ENCODE measurements around the gene PTPN12. TPM values are rescaled to one million over a fixed set of nuclear protein-coding genes. Genes with fewer than 3 reads are reported as not detected.

Gene PTPN12
- 100 to 1,000 TPM in 1 of 5 donors, 10 to 100 TPM in 3, 1 to 10 TPM in 1; 8.4 to 147 (median 81.4) TPM for total RNA-seq
- polyA plus RNA-seq, result 10 to 100 TPM; 26.4 to 35.6 (median 27.6) TPM
- long read RNA-seq, donor 1, partial matches to known transcripts, result 9 of 13 reads
- long read RNA-seq, donor 1, other reads (novel, unspliced or antisense), result 0 of 13 reads
- long read RNA-seq, donor 2, partial matches to known transcripts, result 9 of 14 reads
- long read RNA-seq, donor 2, other reads (novel, unspliced or antisense), result 0 of 14 reads
- long read RNA-seq, donor 3, partial matches to known transcripts, result 0 of 1 reads
- long read RNA-seq, donor 3, other reads (novel, unspliced or antisense), result 0 of 1 reads
- long read RNA-seq, donor 4, result 0 reads
- long read RNA-seq, donor 5, partial matches to known transcripts, result 0 of 2 reads
- long read RNA-seq, donor 5, other reads (novel, unspliced or antisense), result 0 of 2 reads
- long read RNA-seq, donor 6, transcript PTPN12-201 (18 exons, 3,406 nt), result major isoform, 7 of 100 reads
- long read RNA-seq, donor 6, partial matches to known transcripts, result 93 of 100 reads
- long read RNA-seq, donor 6, other reads (novel, unspliced or antisense), result 0 of 100 reads
- long read RNA-seq, donor 7, partial matches to known transcripts, result 0 of 2 reads
- long read RNA-seq, donor 7, other reads (novel, unspliced or antisense), result 0 of 2 reads
- long read RNA-seq, donor 8, partial matches to known transcripts, result 6 of 8 reads
- long read RNA-seq, donor 8, other reads (novel, unspliced or antisense), result 0 of 8 reads
- long read RNA-seq, donor 9, partial matches to known transcripts, result 0 of 1 reads
- long read RNA-seq, donor 9, other reads (novel, unspliced or antisense), result 0 of 1 reads
- long read RNA-seq, donor 10, partial matches to known transcripts, result 0 of 3 reads
- long read RNA-seq, donor 10, other reads (novel, unspliced or antisense), result 0 of 3 reads

DNA sequence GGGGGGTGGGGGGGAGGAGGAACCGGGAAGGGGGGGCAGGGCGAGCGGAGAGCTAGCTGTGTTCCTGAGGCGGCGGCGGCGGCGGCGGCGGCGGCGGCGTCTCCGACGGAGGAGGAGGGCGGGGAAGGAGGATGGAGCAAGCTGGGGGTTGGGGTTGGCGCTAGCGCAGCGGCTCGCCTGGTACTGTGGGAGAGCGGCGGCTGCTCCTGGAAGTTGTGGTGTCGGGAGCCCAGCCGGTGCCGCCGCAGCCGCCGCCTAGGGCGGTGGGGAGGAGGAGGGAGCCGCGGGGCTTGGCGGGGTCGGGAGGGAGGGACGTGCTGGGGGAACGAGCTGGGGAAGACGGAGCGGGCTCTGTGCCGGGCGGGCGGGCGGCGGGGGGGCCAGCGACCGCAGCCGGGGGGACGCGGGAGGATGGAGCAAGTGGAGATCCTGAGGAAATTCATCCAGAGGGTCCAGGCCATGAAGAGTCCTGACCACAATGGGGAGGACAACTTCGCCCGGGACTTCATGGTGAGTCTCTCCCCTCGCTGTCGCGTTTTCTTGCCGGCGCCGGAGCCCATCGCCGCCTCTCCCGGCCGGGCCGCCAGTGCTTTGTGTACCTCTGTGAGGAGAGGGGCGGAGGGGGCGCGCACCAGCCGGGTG, at the start of gene PTPN12:
Gene PTPN12 (plus strand): TSS at position 160 of the 642 bp plus-strand sequence. CDS start 252 bp downstream, at position 412.
- TF ChIP-seq POLR2AphosphoS5 (IDR thresholded peaks at IDR 0.05) (peak in 1 of 3 donors; percentile 23), EP300 (IDR thresholded peaks at IDR 0.05) (no peak)
- DNase-seq, result peak in 1 of 2 donors; percentile 36
- H3K4me3 ChIP-seq, result peak within 1 kb of the TSS; percentile 80 to 99 (median 96)
- 0 to 3% (median 1%) methylated on average over 24 to 60 of the region's 64 CpGs for WGBS, 5 donors
- no peaks in the 10 kb centered on the region for H3K36me3 ChIP-seq
- no peaks in the 10 kb centered on the region for H3K9me3 ChIP-seq
- peaks cover 14 to 48% (median 45%) of the 10 kb centered on the region in 4 donors for H3K4me1 ChIP-seq
- intact Hi-C loops (cut with DNase I; ENCODE audit: low total_unique reads), result no loop called here
- H3K27ac ChIP-seq, result peak within 1 kb of the TSS; percentile 97 to 99 (median 99)
- no peaks in the 10 kb centered on the region for H3K27me3 ChIP-seq

DNA sequence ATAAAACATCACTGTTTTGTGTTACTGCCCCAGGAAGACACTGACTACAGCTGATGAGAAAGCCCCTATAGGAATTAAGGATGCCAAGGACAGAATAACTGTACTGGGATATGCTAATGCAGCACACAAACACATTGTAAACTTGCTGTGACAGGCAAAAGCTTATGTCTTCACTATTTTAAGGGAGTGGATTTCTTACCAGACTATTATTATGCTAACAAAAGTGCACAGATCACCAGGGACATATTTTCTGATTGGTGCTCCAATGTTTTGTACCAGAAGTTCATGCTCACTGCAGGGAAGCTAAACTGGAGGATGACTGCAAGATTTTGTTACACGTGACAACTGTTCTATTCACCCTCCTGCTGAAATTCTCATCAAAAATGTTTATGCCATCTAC, 48.1 kb upstream of the PTPN12 start:
- Histone ChIP-seq H3K4me1 (no peaks in the 10 kb centered on the region), H3K4me3 (no peak overlapping the region), H3K9me3 (peaks cover 0 to 6% (median 4%) of the 10 kb centered on the region in 4 donors), H3K27ac (no peak overlapping the region), H3K27me3 (no peaks in the 10 kb centered on the region), H3K36me3 (no peaks in the 10 kb centered on the region)
- intact Hi-C loops (cut with DNase I; ENCODE audit: low total_unique reads), result no loop called here
- 64 to 88% (median 81%) methylated on average over 1 of the region's 1 CpG for WGBS, 5 donors
- no peak for TF ChIP-seq POLR2AphosphoS5 (IDR thresholded peaks at IDR 0.05)
- TF ChIP-seq, protein P1, sequence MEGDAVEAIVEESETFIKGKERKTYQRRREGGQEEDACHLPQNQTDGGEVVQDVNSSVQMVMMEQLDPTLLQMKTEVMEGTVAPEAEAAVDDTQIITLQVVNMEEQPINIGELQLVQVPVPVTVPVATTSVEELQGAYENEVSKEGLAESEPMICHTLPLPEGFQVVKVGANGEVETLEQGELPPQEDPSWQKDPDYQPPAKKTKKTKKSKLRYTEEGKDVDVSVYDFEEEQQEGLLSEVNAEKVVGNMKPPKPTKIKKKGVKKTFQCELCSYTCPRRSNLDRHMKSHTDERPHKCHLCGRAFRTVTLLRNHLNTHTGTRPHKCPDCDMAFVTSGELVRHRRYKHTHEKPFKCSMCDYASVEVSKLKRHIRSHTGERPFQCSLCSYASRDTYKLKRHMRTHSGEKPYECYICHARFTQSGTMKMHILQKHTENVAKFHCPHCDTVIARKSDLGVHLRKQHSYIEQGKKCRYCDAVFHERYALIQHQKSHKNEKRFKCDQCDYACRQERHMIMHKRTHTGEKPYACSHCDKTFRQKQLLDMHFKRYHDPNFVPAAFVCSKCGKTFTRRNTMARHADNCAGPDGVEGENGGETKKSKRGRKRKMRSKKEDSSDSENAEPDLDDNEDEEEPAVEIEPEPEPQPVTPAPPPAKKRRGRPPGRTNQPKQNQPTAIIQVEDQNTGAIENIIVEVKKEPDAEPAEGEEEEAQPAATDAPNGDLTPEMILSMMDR (IDR thresholded peaks at IDR 0.05), result no peak
- no peak for DNase-seq

DNA sequence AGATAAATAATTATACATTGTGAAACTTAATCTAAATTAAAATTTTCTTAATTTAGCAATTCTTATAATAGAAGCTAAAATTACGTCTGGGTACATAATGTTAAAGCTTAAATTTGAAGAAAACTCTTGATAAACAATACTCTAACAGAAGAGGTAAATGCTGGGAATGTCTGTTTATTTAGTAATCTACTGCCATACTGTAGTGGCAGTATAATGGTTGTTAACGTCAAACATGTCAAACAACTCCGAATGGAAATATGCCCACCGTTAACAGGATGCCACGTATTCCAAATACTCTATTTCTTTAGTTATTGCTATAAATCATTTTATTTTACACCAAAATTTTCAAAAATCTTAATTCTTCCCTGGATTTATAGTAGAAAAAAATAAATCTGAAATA, 40.0 kb upstream of the PTPN12 start:
- Histone ChIP-seq H3K9me3 (peaks cover 0 to 14% (median 10%) of the 10 kb centered on the region in 4 donors), H3K27me3 (no peaks in the 10 kb centered on the region), H3K36me3 (no peaks in the 10 kb centered on the region), H3K4me3 (no peak overlapping the region), H3K27ac (no peak overlapping the region), H3K4me1 (no peaks in the 10 kb centered on the region)
- intact Hi-C loops (cut with DNase I; ENCODE audit: low total_unique reads), result no loop called here
- TF ChIP-seq EP300 (IDR thresholded peaks at IDR 0.05) (no peak), POLR2AphosphoS5 (IDR thresholded peaks at IDR 0.05) (no peak), POLR2A (IDR thresholded peaks at IDR 0.05) (no peak)
- DNase-seq, result no peak
- WGBS, 5 donors, result 78 to 89% (median 85%) methylated on average over 5 of the region's 5 CpGs

DNA sequence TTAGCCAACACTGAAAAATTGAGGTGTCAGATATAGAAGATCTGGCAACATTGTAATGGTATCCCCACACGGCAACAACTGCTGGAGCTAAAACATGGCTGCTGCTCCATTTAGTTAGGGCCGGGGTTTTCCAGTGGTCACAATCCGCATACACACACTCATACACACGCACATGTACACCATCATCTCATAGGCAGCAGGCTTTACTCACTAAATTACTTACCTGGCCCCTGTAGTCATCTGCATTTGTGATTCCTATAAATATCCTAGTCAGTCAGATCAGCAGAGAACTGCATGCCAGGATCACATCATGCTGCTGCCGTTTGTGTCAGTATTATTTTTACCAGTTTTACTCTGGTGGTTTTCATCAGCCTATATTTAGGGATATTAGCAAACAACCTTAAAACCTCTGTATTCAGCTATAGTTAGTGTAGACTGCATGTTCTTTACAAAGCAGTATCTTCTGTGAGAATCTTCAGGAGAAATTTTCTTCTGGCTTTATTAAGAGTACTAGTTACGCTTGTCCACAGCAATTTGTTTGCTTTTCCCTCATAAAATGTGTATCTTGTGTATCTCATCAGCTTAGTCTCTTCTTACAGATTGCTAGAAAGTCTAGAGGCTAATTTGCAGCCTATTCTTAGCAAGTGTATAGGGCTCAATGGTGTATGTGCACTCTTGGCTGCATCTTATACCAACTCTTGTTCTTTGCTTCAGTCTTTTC, 38.3 kb upstream of the PTPN12 start:
- intact Hi-C loops (cut with DNase I; ENCODE audit: low total_unique reads), result no loop called here

More for the DNA sequence above, 38.3 kb upstream of the PTPN12 start:
- Histone ChIP-seq H3K36me3 (no peaks in the 10 kb centered on the region), H3K27ac (no peak overlapping the region), H3K4me1 (no peaks in the 10 kb centered on the region), H3K4me3 (no peak overlapping the region), H3K9me3 (peaks cover 0 to 10% (median 7%) of the 10 kb centered on the region in 4 donors), H3K27me3 (no peaks in the 10 kb centered on the region)
- no peak for DNase-seq
- WGBS, 5 donors, result 80 to 83% (median 81%) methylated on average over 6 of the region's 6 CpGs
- TF ChIP-seq POLR2A (IDR thresholded peaks at IDR 0.05) (no peak), POLR2AphosphoS5 (IDR thresholded peaks at IDR 0.05) (no peak), EP300 (IDR thresholded peaks at IDR 0.05) (no peak)
- TF ChIP-seq, protein P1 (IDR thresholded peaks at IDR 0.05), result no peak

Data from stomach (tissue), 19 donors.